Bronchial epithelial cell (primary cell): ENCODE measurements around the gene PEX5. TPM values are rescaled to one million over a fixed set of nuclear protein-coding genes. Genes with fewer than 3 reads are reported as not detected.

Experiments used
- DNase-seq: peaks from one replicate; pipeline ENCODE4 v3.0.0-alpha.2; 2010; ENCODE audit warnings: low read depth
- FAIRE-seq: peaks from 2 replicates; lab custom pipeline; 2011; peaks lifted over from hg19 to GRCh38; lab: Jason Lieb, UNC
- H3K27me3 ChIP-seq: 2 replicates; pipeline ENCODE4 v1.5.1; 2011; ENCODE audit warnings: low read length; ENCODE audit not compliant: control insufficient read depth, insufficient read depth
- H3K36me3 ChIP-seq: 2 replicates; pipeline ENCODE4 v1.5.1; 2011; ENCODE audit warnings: low read length; ENCODE audit not compliant: control insufficient read depth, insufficient read depth
- H3K4me3 ChIP-seq: 2 replicates; pipeline ENCODE4 v1.5.1; 2011; ENCODE audit warnings: mild to moderate bottlenecking, low read depth, low read length, control low read depth
- CTCF ChIP-seq: IDR thresholded peaks from 2 replicates; pipeline ENCODE4 v1.5.1; 2011; ENCODE audit warnings: mild to moderate bottlenecking, moderate library complexity, low read length, control low read depth, inconsistent platforms; ENCODE audit not compliant: insufficient read depth, severe bottlenecking
- total RNA-seq: library from RNA; depleted of rRNA; stranded (reverse); fragments of >200 nt; gene quantifications from 2 replicates; pipeline ENCODE4 v1.2.1, GENCODE V29; 2014

The PEX5 gene
- total RNA-seq, 1 donor from 2014 or later = 27.9 TPM

DNA sequence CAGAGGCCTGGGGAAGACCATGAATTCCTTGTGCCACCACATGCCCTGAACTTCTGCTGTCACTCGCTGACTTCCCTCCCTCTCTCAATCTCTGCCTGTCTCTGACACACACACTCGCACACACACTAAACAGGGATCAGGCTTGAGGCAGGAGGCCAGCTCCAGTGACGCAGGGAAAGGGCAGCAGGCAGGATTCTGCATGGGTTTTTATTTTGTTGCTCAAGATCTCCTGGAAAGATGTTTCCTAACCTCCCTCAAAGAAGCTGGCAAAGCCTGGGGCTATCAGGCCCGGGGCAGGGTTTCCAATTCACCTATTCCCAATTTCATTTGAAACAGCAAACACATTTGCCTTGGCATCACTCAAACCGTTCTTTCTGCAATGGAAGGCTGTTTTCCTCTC lies 27.7 kb upstream of the PEX5 start:
- FAIRE-seq (peak; percentile 47), DNase-seq (no peak)
- Histone ChIP-seq H3K4me3 (no peak overlapping the region), H3K27me3 (no peaks in the 10 kb centered on the region), H3K36me3 (peaks cover 1% of the 10 kb centered on the region)
- TF ChIP-seq CTCF = no peak

DNA sequence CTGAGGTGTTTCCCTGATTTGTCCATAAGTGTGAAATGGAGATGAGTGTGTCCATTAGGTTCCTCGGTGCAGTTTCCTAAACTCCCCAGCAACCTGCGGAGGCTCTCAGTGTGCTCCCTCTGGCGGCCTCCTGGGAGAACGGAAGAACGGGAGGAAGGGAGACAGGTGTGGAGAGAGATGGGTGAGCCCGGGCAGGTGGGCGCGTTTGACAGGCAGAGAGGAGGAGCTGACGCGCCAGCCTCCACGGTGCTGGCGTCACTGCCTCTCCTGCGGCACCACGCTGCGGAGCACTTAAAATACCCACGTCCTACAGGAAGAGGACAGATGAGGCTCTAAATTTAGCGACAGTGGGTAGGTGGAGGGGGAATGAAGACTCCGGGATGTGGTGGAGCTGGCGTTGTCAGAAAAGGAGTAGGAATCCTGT lies 26.8 kb upstream of the PEX5 start:
- peak; percentile 88 for TF ChIP-seq CTCF
- DNase-seq = peak; percentile 55
- FAIRE-seq = no peak
- Histone ChIP-seq H3K36me3 (no peaks in the 10 kb centered on the region), H3K4me3 (no peak overlapping the region), H3K27me3 (no peaks in the 10 kb centered on the region)

- H3K27me3 ChIP-seq = no peaks in the 10 kb centered on the region
- FAIRE-seq = no peak
- no peaks in the 10 kb centered on the region for H3K36me3 ChIP-seq
- DNase-seq = no peak
- no peak for TF ChIP-seq CTCF
- H3K4me3 ChIP-seq = no peak overlapping the region
Measured at GRCh38 chr12:7169951-7170350, 19.5 kb upstream of the PEX5 start.

- Histone ChIP-seq H3K4me3 (no peak overlapping the region), H3K27me3 (no peaks in the 10 kb centered on the region), H3K36me3 (no peaks in the 10 kb centered on the region)
- FAIRE-seq = no peak
- no peak for TF ChIP-seq CTCF
- DNase-seq = no peak
Measured at GRCh38 chr12:7171854-7172253, 17.6 kb upstream of the PEX5 start.

DNA sequence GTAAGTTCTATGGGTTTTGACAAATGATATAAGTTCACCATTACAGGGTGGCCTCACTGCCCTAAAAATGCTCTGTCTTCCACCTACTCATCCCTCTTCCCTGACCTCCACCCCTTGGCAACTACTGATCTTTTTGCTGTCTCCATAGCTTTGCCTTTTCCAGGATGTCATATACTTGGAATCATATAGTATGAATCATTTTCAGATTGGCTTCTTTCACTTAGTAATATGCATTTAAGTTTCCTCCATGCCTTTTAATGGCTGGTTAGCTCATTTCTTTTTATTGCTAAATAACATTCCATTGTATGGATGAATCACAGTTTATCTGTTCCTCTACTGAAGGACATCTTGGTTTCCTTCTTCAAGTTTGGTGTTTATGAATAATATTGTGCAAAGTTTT lies 14.0 kb upstream of the PEX5 start:
- H3K4me3 ChIP-seq = no peak overlapping the region
- TF ChIP-seq CTCF = no peak
- no peak for FAIRE-seq

DNA sequence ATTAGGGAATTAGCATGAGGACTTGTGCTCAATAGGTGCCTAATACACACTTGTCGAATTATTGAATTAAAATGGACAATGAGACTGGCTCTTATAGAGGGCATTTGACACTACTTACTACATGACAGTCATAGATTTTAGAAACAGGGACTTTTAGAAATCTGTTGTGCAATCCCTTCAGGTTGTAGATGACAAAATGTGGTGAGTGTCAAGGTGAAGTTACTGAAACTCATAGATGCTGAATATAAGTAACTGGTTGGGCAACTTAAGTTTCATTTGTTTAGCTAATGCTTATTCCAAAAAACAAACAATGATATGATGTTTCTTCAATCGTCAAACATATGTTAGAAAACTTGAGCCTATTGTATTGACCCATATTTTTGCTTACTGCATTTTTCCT lies 12.9 kb upstream of the PEX5 start:
- Histone ChIP-seq H3K27me3 (no peaks in the 10 kb centered on the region), H3K4me3 (no peak overlapping the region), H3K36me3 (no peaks in the 10 kb centered on the region)
- DNase-seq (peak; percentile 50), FAIRE-seq (no peak)
- no peak for TF ChIP-seq CTCF

More for the DNA sequence above, 14.0 kb upstream of the PEX5 start:
- no peaks in the 10 kb centered on the region for H3K27me3 ChIP-seq
- DNase-seq = peak; percentile 85
- H3K36me3 ChIP-seq = no peaks in the 10 kb centered on the region
